Motor neuron (in vitro differentiated cells): ENCODE measurements around the gene SGCG. TPM values are rescaled to one million over a fixed set of nuclear protein-coding genes. Genes with fewer than 3 reads are reported as not detected.

Experiments
- ATAC-seq, 8 experiments: fragments of 200-7000 bp; cut with Tn5 transposase; replicated peaks in 6 of 8; 2 replicates each; pipeline ENCODE4 v1.8.0; 2021; ENCODE audit warnings: mild to moderate bottlenecking in 8 of 8, moderate library complexity in 8 of 8
- H3K27ac ChIP-seq, 2 donors: fragments of 250-450 bp; sonication (Bioruptor Pico); 2 replicates each; pipeline ENCODE4 v1.9.0; 2021; ENCODE audit warnings: antibody characterized with exemption in 2 of 2, mild to moderate bottlenecking in 2 of 2, moderate library complexity in 1 of 2
- H3K4me1 ChIP-seq, 2 donors: fragments of 250-450 bp; sonication (Bioruptor Pico); replicated peaks in 1 of 2; 2 replicates each; pipeline ENCODE4 v1.6.1; 2021; ENCODE audit warnings: antibody characterized with exemption in 2 of 2, mild to moderate bottlenecking in 2 of 2, moderate library complexity in 1 of 2
- H3K4me3 ChIP-seq, 5 donors: fragments of 250-450 bp; sonication (Bioruptor Pico); 2 replicates each; pipeline ENCODE4 v1.9.0; 2021; ENCODE audit warnings: antibody characterized with exemption in 5 of 5, mild to moderate bottlenecking in 5 of 5, moderate library complexity in 4 of 5
- WGBS, 10 experiments: fragments of 450-650 bp; shearing (Covaris generic); methylation state at CpG; one replicate each; pipeline ENCODE4 v1.0.0; 2022; 5-methylcytosine and 5-hydroxymethylcytosine counted together
- in situ Hi-C, 9 experiments: fragments of 400-800 bp; cut with MboI; loops; one replicate each; pipeline ENCODE4 v1.15.0; 2021; ENCODE audit warnings: low sequenced_read_pairs in 9 of 9, low pct_unique_long_range_greater_than_20kb in 2 of 9; ENCODE audit not compliant: unreplicated experiment in 9 of 9
- total RNA-seq, 8 experiments: library from RNA; unstranded; fragments of 300-600 nt; gene quantifications; 2 replicates each; pipeline versions ENCODE4 v1.2.3 to v1.2.4, GENCODE V29; 2022

Gene SGCG
- total RNA-seq, 8 experiments from 2014 or later: 2.1 to 8.8 (median 5.6) TPM

DNA sequence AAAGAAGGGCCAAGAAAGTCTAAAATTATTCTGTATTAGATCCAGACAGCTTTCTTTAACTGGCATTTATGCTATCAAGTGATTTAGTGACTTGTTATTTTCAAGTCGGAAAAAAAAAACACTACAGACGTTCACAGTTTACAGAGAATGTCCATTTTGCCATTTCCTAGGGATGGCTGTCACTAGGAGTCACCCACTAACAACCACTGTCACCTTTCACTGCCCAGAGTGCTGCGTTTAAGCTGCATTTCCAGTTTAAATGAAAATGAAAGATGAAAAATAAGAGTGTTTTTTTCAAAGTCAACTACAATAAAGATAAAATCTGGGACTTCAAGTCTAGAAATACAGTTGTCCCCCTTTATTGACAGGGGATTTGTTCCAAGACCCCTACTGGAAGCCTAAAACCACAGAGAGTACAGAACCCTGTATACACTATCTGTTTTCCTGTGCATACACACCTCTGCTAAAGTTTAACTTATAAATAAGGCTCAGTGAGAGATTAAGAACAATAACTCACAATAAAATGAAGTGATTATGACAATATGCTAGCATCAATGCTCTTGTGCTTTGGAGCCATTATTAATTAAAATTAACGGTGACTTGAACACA, 140.3 kb downstream of the SGCG start:
- WGBS, 10 experiments: 0 to 100% (median 29%) methylated on average over 1 to 4 of the region's 4 CpGs; no CpG with 5 or more reads in 1 of the 10 experiments
- H3K4me1 ChIP-seq: peaks cover 0 to 14% of the 10 kb centered on the region in 2 donors
- ATAC-seq: peak; percentile 5 to 66 (median 58)
- H3K27ac ChIP-seq: no peak overlapping the region
- no peak overlapping the region for H3K4me3 ChIP-seq
- in situ Hi-C loops: loop anchor here in 2 of 9 experiments (25.0 kb wide), 1 partner anchor 509 kb away; no protein-coding TSS in a partner anchor

DNA sequence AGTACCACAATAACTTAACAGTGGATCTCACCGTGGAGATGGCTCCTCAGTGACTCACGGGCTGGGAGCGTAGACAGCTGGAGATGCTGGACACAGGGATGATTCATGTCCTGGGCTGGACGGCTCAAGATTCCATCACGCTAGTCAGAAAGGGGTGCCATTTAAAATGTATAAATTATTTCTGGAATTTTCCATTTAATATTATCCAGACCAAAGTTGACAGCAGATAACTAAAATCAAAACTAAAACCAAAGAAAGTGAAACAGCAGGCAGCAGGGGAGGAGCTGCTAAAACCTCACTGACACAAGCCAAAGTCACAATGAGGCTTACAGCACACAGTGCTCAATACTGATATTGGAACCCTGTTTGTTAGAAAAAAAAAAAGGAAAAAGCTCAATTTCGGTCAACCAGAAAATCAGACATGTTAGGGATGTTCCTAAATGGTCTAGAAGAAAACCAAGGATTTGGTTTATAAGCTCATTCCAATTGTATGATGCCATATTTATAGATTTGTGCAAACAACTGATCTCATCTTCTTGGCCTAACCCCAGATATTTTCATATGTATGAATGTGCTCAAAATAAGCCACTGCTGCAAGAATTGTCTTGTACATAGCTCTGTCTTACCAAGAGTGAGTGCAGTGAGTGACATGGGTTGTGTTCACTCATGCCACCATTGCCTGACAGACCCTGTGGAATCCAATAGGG, 140.9 kb downstream of the SGCG start:
- in situ Hi-C loops: loop anchor here in 2 of 9 experiments (25.0 kb wide), 1 partner anchor 509 kb away; no protein-coding TSS in a partner anchor
- peaks cover 0 to 14% of the 10 kb centered on the region in 2 donors for H3K4me1 ChIP-seq
- H3K4me3 ChIP-seq: no peak overlapping the region
- ATAC-seq: peak; percentile 69 to 99 (median 96)
- no peak overlapping the region for H3K27ac ChIP-seq
- 0 to 62% (median 28%) methylated on average over 1 to 6 of the region's 6 CpGs; no CpG with 5 or more reads in 1 of the 10 experiments for whole genome bisulfite sequencing, 10 experiments

DNA sequence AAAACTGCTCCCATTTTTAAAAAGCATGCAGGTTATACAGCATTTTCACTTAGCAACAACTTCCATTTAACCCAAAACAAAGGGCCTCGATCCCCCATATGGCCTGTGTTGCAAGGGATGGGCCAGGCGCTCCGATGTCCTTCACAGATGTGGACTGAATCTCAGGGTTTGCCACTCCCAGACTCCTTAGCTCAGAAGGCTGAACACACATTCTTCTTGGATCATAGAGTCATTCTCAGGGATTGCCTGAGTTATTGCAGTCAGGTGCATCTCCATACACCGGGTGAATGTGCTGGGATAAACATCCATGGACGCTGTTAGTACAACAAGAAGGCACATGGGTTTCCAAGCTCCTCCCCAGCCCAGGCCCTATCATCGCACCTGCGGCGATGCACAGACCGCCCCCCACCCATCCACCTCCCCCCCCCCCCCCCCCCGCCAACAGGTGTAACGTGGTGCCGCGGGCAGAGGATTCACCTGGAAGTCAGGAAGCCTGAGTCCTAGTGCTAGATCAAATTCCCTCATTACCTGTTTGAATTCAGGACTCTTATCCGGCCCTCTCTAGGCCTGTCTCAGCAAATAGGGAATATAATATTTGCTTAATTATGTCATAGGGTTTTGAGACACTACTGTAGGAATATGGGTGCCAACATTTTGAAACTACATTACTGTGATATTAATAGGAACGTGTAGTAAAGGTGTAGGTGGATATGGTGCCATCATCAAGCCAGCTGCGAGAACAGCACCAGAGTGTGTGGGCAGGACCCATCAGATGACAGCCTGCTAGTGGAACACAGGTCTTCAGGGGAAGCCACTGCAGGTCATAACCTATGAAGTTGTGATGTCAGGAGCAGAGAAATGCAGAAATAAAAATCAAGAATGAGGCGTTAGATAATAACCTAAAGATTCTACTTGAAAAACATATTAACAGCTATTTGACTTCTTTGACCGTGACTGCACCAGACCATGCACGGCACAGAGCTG, 141.9 kb downstream of the SGCG start:
- H3K27ac ChIP-seq: no peak overlapping the region
- WGBS, 10 experiments: 82 to 100% (median 97%) methylated on average over 1 to 6 of the region's 19 CpGs; no CpG with 5 or more reads in 3 of the 10 experiments
- in situ Hi-C loops: loop anchor here in 2 of 9 experiments (25.0 kb wide), 1 partner anchor 510 kb away; no protein-coding TSS in a partner anchor
- no peak overlapping the region for H3K4me3 ChIP-seq
- peaks cover 0 to 14% of the 10 kb centered on the region in 2 donors for H3K4me1 ChIP-seq
- peak in 1 of 8 experiments; percentile 19 for ATAC-seq

DNA sequence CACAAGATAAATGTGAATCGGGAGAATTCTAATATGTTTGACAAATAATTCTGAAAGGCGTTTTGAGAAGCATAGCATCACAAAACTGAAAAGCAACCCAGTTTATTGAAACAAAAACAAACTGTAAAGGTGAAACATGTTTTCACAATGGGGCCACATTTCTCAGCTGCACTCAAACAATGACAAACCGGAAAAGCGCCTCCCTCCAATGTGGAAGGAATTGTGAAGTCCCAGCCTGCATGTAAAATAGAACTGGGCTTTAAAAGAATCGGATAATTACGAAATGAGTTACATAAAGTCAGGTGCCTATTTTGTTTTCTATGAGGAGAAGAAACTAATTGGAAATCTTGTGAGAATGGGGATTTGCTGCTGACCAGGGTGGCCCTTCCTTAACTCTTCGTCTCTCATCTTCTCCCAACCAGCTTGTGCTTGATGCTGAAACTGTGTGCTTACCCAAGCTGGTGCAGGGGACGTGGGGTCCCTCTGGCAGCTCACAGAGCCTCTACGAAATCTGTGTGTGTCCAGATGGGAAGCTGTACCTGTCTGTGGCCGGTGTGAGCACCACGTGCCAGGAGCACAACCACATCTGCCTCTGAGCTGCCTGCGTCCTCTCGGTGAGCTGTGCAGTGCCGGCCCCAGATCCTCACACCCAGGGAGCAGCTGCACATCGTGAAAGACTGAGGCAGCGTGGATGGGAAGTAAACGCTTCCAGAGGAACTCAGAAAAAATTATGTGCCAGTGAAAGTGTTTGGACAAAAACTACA, 143.3 kb downstream of the SGCG start:
- peak in 6 of 8 experiments; percentile 2 to 50 (median 29) for ATAC-seq
- no peak overlapping the region for H3K27ac ChIP-seq
- peaks cover 0 to 14% of the 10 kb centered on the region in 2 donors for H3K4me1 ChIP-seq
- in situ Hi-C loops: loop anchor here in 2 of 9 experiments (25.0 kb wide), 1 partner anchor 512 kb away; no protein-coding TSS in a partner anchor
- WGBS, 10 experiments: 19 to 100% (median 67%) methylated on average over 1 to 14 of the region's 17 CpGs
- no peak overlapping the region for H3K4me3 ChIP-seq

DNA sequence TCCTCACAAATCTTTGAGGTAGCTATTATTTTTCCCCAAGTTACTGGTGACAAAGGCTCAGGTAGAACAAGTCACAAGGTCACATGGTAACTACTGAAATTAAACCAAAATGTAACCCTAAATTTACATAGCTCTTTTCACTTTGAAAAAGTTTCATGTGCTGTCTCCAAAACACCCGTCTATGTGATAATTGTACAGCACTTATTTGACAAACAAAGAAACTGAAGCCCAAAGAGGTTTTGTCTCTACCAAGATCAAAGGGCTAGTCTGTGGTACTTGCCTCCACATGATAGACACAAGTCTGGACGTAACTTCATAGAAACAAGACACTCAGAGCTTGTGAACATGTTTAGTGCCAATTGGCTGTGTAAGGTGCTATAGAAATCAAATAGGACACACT, 144.4 kb downstream of the SGCG start:
- WGBS, 10 experiments: 67 to 100% (median 90%) methylated on average over 1 to 2 of the region's 2 CpGs; no CpG with 5 or more reads in 4 of the 10 experiments
- in situ Hi-C loops: loop anchor here in 1 of 9 experiments (25.0 kb wide), 1 partner anchor 112 kb away; the partner anchor contains the start of gene SACS
- Histone ChIP-seq H3K4me3 (no peak overlapping the region), H3K4me1 (peaks cover 0 to 14% of the 10 kb centered on the region in 2 donors), H3K27ac (no peak overlapping the region)
- ATAC-seq: no peak

DNA sequence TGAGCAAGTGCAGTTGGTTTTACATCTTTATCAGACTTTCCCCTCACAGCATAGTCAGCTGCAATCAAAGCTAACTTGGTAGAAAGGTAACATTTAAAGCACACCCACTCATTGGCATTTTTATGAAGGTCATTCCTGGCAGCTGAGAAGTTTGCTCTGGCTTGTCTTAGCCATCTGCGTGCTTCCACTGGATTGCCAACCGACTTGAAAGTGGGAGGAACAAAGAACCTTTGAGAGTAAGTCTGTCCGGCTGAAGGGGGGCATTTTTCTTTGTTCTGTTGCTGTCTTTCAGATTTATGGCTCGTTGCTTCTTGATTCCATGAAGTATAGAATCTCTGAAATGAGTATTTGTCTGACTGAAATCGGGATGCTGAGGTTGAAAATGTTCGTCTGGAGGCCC, 149.6 kb downstream of the SGCG start:
- ATAC-seq: no peak
- 89 to 100% (median 95%) methylated on average over 1 to 6 of the region's 6 CpGs; no CpG with 5 or more reads in 1 of the 10 experiments for WGBS, 10 experiments
- in situ Hi-C loops: loop anchor here in 1 of 9 experiments (25.0 kb wide), 1 partner anchor 107 kb away; the partner anchor contains the start of gene SACS
- no peaks in the 10 kb centered on the region for H3K4me1 ChIP-seq
- no peak overlapping the region for H3K27ac ChIP-seq
- no peak overlapping the region for H3K4me3 ChIP-seq

DNA sequence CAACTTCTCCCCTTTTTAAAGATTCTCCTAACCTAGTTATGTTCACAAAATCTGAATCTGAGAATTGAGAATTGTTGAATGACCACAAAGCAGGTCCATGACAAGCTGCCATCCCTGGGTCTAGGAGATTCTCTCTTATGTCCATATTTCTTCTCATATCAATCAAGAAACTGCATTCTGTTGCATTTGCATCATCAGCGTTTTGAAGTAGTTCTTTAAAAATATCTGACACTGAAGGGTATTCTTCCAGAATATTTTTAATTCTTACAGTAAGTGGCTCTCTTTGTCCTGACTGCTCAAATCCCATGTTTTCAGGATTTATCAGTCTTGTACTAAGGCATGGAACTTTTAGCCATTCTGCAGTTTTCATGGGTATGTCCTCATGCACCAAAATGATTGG, 158.4 kb downstream of the SGCG start:
- Histone ChIP-seq H3K4me1 (no peaks in the 10 kb centered on the region), H3K4me3 (no peak overlapping the region), H3K27ac (no peak overlapping the region)
- in situ Hi-C loops: loop anchor here in 1 of 9 experiments (25.0 kb wide), 1 partner anchor 98 kb away; the partner anchor contains the start of gene SACS
- 86 to 100% (median 100%) methylated on average over 1 of the region's 1 CpG; no CpG with 5 or more reads in 1 of the 10 experiments for WGBS, 10 experiments
- ATAC-seq: no peak

DNA sequence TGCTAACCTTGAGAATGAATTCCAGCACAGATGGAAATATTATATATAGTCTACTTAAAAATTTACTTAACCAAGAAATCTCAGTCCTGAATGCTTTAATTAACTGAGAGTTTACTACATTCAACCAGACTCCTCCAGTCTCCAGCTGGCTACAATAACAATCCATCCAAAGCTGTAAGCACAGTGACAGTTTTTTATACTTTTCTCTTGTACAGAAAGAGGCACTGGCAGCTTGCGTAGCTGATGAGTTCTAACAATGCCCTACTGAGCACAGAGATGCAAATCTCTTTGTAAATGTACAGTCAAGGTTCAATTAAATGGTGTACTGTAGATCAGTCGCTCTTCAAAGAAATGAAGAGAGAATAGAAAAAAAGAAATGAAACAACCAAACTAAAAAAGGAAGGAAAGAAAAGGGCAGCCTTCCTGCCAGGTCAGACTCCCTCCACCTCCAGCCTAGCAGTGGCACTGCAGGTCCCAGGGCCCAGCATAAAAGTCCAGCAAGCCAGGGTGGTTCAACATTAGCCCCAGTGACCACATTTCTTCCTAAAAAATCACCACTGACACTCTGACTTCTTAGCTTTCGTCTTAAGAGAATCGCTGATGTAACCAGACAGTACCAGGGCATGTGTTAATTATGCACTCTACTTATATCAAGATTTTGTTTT, 164.3 kb downstream of the SGCG start:
- peak in 5 of 8 experiments; percentile 65 to 87 (median 82) for ATAC-seq
- no peaks in the 10 kb centered on the region for H3K4me1 ChIP-seq
- in situ Hi-C loops: loop anchor here in 1 of 9 experiments (25.0 kb wide), 1 partner anchor 92 kb away; the partner anchor contains the start of gene SACS
- 76 to 100% (median 93%) methylated on average over 2 to 4 of the region's 4 CpGs; no CpG with 5 or more reads in 3 of the 10 experiments for WGBS, 10 experiments
- no peak overlapping the region for H3K27ac ChIP-seq
- H3K4me3 ChIP-seq: no peak overlapping the region

DNA sequence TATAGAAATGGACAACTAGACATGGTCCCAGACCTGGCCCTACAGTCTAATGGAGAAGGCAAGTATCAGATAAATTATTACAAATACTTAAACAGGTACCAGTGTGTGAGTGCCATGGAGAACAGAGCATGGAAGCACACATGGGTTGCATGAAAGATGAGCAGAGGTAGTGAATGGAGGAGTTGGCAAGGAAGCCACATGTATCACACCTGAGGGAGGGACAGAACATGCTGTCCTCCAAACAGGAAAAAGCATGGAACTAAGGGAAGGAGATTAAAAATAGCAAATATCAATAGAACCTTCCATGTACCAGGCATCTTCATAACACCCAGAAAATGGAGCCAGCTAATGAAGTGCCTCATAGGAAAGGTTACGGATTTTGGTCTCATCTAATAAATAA, 166.8 kb downstream of the SGCG start:
- in situ Hi-C loops: loop anchor here in 1 of 9 experiments (25.0 kb wide), 1 partner anchor 90 kb away; the partner anchor contains the start of gene SACS
- Histone ChIP-seq H3K27ac (no peak overlapping the region), H3K4me1 (no peaks in the 10 kb centered on the region), H3K4me3 (no peak overlapping the region)
- ATAC-seq: no peak
- 83 to 100% (median 100%) methylated on average over 1 of the region's 1 CpG; no CpG with 5 or more reads in 2 of the 10 experiments for WGBS, 10 experiments

DNA sequence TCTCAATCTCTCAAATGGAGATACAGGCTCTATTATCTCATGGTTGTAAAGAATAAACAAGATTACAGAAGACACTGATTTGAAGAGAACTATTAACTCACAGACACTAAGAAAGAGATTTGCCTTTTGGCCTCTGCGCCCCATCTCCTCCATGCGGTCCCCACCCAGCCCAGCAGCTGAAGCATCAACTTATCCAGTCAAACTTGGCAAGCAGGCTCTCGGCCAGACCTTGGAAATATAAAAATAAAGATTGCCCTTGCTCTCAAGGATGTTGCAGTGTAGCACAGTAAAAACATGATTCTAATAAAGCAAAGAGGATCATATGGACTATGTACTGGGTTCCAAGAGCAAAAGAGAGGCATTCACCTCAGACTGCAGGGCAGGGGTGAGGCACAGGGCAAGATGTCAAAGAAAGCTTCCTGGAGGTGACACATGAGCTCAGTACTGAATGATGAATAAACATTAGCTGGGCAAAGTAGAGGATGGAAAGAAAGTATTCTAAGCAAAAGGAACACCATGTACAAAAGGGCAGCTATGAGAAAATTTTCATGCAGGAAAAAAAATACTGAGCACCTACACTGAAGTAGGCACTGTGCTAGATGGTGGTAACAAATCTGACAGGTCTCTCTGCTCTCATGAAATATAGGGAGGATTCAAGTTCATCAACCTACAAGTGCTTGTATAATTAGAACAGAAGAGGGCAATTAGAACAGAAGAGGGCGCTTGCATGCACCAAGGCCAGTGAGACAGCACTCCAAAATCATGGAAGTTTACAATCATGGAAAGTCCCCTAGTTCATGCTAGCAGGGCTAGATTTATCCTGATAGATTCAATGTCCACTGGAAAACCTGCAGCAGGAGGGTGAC, 167.7 kb downstream of the SGCG start:
- H3K4me3 ChIP-seq: no peak overlapping the region
- peak in 3 of 8 experiments; percentile 6 to 88 (median 62) for ATAC-seq
- no peak overlapping the region for H3K27ac ChIP-seq
- in situ Hi-C loops: loop anchor here in 1 of 9 experiments (25.0 kb wide), 1 partner anchor 89 kb away; the partner anchor contains the start of gene SACS
- no peaks in the 10 kb centered on the region for H3K4me1 ChIP-seq
- WGBS, 10 experiments: 17 to 100% (median 80%) methylated on average over 1 to 4 of the region's 4 CpGs; no CpG with 5 or more reads in 1 of the 10 experiments
